HG02763 (cell line): Measurements from ENCODE around the gene SMIM9.
A peak's percentile ranks its signal among the peaks of the same experiment; 100 is the strongest.
"Not testable (repeated sequence)": the region's sequence is repeated elsewhere in the genome, so short reads cannot be mapped to it uniquely, and the experiment has no call there.

ENCODE experiments used
- ATAC-seq: cut with Tn5 transposase; IDR thresholded peaks from one replicate; pipeline ENCODE4 v1.9.1; 2021; ENCODE audit warnings: mild to moderate bottlenecking, moderate library complexity; ENCODE audit not compliant: unreplicated experiment

The SMIM9 gene

DNA sequence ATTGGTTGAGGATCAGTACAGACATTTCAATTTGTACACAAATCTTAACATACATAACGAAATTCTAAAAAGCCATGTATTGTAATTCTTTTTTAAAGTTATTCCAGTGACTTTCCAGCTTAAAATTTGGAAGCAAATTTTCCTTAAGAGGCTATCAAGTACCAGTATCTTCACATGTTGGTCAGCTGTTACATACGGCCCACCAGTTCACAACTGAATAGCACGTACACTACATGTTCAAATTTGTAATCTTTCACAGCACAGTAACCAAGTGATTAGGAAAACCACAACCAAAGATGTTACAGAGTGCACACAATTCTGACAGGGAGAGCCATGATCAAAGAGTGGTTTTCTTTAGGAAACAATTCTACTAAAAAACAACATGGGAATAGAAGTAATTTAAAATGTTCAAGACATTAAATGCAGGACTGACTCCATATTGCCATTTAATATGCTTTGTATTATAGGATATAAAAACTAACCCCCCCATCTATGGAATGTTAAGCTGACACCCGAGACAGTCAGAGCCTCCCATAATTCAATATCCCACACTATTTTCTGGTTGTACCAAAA, 18.1 kb downstream of the SMIM9 start:
- not testable (repeated sequence) for ATAC-seq

DNA sequence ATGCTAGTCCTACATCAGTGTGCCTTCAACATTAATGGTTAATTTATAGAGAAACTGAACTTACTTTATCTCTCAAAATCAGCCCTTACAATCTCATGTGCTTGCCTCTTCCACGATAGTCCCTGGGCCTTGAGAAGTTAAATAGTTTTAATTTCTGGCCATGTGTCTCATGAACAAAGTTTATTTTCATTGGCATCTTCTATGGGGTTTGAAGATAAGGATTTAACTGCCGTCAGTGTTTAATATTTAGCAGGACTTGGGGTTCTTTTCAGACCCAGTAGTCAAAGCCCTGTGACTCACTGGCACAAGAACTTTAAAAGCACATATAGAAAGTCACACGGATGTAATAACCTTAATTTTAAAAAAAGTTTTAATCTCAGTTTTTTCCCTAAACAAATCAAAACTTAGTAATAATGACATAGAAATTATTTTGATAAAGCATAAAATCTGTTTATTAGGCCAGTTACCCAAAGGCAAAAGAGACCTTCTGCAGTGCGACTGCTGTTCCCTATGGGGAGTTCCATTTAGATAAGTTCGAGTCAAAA, 19.1 kb downstream of the SMIM9 start:
- no peak for ATAC-seq

DNA sequence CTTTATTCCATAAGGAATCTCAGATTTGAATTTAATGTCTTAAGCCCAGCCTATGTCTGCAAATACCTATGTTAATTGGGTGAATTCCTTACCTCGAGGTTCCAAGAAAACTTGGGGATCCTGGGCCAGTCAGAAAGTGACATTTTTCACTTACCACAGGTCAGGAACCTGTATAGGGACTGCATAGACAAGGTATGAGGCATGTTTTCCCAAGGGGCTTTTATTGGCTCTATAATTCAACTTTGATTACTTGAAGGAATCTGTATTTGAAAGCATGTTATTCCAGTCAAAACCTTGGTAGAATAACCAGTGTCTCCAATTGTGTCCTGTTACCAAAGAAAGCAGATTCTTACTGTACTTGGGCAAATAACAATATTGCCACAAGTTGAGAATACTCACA, 20.7 kb downstream of the SMIM9 start:
- no peak for ATAC-seq

DNA sequence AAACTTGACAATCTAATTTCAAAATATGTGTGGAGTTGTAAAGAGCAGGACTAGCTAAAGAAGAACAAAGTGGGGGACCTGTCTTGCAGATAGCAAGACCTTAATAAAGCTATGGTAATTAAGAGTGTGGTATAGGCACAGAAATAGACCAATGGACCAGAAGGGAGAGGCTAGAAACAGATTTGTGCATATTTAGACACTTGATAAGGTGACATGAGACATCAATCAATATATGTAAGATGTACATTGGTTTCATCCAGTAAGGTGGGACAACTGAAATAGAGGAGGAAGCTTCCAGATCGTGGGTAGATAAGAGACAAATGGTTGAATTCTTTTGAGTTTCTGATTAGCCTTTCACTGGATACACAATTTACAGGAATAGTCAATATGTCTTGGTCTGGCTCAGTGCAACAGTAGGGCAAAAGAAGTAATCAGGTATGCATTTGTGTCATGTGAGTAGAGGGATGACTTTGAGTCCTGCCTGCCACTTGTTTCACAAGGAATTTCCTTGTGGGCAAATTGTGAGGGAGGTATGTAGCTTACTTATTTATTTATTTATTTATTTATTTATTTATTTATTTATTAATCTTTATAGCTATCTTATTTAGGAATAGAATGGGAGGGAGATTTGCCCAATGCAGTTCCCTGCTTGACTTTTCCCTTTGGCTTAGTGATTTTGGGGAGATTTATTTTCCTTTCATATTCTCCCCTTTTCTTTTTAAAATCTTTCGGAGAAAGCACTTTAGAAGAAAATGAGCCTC, 21.9 kb downstream of the SMIM9 start:
- ATAC-seq, result no peak

DNA sequence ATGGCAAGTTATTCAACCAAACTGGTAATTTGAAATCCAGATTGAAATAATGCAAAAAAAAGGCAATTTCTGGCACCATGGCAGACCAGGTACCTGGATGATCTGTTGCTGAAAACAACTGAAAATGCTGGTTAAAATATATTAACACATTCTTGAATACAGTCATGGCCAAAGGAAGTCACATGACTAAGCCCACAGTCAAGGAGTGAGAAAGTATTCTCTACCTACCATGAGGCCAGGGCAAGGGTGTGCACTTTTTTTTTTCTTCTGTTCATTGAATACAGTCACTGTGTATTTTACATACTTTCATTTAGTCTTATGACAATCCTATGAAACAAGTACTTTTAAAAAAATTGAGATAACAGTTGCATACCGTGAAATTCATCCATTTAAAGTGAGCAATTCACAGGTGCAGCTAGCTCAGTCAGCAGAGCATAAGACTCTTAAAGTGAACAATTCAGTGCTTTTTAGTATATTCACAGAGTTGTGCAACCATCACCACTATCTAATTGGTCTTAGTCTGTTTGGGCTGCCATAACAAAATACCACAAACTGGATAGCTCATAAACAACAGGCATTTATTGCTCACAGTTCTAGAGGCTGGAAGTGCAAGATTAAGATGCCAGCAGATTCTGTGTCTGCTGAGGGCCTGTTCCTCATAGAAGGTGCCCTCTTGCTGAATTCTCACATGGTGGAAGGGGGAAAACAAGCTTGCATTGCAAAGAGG, 24.4 kb downstream of the SMIM9 start:
- ATAC-seq, result no peak

DNA sequence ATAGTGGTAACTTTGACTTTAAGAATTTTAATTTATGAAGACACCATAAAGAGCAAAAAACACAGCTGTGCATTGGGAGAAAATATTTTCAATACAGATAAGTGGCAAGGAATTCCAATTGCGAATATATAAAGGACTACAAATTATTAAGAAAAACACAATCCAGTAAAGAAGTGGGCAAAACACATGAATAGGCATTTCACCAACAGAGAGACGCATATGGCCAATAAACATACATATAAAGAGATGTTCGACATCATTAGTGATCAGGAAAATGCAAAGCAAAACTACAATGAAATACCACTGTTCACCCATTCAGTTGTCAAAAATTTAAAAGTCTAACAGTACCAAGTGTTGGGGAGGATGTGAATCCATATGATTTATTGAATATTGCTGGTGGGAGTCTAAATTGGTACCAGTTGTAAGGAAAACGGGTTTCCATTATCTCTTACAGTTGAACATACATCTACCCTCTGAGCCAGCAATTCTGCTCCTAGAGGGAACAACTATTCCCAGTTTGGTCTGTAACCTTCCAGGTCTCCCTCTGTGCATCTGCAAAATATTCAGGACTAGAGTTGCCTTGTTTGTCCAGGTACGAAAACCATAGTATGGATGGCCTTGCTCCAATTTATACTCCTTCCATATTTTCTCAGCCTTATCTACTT, 27.5 kb downstream of the SMIM9 start:
- no peak for ATAC-seq

DNA sequence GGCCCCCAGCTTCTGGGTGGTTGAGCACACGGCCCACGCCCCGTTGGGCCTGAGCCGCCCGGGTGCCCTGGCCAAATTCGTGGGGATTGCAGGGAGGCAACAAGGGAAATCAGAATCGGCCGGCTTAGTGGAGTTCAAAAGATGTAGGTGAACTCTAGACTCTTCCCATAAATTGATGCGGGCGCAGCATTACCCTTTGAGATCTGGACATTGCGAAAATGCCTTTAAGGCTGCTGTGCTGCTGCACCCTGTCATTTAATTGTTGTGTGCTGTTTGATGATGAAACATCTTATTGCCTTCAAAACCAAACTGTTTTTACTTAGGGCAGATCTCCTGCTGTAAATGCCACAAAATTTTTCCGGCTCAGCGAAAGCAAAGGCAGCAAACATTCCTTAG, 28.8 kb downstream of the SMIM9 start:
- ATAC-seq, result no peak

DNA sequence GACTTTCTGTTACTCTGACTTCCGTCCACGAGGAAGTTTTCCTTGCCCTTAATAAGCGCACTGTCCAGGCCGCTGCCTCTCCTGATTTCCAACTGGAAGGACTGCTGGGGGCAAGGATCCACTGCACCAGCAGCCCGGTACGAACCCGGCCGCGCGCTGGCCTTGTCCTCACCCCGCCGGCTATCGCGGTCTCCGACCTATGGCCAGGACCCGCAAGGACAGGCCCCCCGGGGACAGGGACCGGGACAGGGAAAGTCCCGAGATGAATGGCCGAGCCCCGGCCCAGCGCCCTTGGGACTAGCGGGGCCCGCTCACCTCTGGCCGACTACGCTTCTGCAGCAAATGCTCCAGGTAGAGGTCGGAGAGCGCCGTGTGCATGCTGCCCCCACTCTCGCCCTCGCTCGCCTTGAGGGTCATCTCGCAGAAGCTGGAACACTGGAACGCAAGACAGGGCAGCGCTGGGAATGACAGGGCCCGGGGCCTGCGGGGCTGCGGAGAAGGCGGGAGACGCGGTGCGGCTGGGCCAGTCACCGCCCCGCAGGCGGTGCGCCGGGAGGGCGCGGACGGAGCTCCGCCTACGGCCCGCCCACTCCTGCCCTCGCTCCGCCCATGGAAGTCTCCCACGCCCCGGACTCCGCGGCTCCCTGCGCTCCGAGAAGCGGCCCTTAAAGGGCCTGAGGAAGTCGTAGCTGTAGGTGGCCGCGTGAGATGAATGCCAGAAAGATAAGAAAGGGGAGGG, 29.3 kb downstream of the SMIM9 start, which contains the start of gene MPP1:
Gene MPP1 (minus strand): TSS at position 529 of the 739 bp plus-strand sequence. CDS start 112 bp downstream, at position 417.
- ATAC-seq, result peak; percentile 91

DNA sequence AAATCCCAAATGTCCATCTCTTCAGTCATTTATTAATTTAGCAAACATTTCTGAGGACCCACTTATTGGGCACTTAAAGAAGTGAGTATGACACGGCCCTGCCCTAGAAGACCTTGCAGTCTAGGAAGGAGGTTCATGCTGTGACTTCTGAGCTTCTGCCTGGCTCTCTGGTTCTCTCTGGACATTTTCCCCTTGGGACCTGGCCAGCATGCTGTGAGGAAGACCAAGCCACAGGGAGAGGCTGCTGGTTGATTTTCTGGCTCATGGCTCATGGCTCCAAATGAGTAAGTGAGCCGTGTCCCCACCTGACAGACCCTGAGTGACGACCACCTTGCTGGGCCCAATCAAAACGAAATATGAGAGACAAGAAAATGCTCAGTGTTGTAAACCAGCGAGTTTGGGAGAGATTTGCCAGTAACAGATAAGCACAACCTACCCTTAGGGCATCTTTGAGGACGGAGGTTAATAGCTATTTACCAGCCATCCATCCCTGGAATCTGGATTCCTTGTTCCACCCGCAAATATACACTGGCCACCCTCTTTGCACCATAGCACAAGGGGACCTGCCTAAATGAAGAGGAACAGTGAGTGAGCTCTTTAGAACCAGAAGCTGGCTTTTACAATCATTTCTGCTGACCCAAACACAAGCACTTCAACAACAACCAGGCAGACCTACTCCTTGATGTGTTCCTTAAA, 30.1 kb downstream of the SMIM9 start:
- no peak for ATAC-seq

DNA sequence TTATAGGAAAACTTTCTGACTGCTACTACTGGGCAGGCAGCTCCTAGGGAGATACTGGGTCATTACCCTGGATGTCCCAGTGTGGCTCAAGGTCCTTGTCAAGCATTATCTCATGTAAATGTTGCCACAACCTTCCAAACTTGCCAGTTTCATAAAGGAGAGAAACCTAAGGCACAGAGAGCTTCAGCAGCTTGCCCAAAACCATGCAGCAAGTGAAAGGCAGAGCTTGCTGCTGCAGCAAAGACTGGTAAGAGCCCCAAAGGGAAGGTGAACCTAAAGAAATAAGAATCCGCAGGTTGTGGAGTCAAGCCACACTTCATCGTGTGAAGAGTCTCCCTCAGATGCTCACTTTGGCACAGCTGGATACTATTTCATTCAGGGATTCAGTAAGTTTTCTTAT, 31.5 kb downstream of the SMIM9 start:
- no peak for ATAC-seq

DNA sequence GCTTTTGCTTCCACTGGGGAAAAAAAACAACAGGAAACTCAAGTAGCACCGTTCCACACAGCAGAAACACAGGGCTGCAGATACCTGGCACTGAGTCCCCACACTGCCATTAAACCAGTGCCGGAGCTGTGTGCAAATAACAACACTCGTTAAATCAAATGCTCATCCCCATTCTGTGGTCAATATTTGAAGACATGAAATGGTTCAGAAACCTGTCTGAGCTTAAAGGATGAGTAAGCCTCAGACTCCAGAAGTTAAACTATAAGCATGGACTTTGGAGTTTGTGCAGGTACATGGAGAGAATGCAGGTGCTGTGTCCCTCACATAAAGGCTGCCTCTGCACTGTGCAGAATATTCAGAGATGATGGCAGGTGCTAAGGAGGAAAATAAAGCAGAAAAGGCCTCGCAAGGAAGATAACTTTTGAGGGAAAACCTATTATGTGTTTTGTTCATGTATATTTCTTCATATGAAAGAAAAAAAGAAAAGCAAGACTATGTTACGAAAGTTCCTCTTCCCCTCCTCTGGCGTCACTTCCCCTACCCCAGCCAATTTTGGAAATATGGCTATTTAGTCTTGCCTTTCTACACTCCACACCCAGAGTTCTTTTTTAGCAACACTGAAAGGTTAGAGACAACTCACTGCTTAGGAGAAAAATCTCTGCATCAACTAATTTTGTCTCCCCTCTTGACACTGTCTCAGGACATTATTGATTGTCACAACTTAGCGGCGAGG, 33.8 kb downstream of the SMIM9 start:
- no peak for ATAC-seq

DNA sequence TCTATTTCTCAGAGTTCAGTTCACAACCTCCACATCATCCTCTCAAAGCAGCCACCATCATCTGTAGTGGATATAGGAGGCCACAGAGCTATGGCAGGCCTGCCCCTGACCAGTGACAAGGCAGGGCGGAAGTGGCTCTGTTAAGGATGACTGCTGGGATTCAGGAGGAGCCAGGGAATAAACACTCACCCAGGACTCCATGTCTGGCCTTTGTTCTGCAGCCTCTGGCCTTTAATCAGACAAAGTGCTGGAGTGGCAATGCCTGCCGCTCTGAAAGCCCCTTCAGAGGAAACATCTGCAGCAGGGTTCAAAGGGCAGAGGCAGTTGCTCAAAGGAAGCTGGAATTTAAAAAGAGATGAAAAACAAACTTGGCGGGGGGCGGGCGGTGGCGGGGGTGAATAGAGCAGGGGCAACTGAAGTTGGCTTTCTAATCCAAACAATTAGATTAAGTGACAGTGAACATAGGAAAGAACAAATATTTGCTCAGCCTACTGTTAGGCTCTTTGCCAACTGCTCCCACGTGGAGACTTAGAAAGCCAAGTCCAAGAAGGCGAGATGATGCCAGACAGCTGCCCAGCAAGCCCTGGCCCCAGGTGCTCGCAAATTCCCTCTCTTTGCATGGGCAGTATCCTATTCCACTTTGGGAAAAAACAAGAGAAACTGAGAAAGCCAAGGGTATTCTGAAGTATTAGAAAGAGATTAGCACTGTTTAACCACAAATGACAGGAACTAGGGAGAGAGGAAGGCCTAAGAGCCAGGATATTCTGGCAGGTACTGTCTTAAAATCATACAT, 34.7 kb downstream of the SMIM9 start:
- ATAC-seq, result no peak

DNA sequence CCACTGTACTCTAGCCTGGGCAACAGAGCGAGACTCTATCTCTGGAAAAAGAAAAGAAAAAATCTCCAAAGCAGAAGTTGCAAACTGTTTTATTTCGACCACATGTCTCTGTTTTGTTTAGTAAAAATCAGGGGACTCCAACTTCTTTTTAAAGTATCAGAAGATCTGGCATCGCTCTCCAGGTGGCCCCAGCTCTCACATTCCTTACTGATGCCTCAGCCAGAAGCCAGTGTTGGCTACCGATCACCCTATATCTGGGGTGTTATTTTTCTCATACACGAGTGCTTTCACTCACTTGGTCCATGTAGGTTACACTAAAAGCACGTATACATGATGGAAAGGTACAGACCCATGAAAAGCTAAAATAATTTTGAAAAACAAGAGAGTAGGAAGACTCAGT, 37.5 kb downstream of the SMIM9 start:
- no peak for ATAC-seq

DNA sequence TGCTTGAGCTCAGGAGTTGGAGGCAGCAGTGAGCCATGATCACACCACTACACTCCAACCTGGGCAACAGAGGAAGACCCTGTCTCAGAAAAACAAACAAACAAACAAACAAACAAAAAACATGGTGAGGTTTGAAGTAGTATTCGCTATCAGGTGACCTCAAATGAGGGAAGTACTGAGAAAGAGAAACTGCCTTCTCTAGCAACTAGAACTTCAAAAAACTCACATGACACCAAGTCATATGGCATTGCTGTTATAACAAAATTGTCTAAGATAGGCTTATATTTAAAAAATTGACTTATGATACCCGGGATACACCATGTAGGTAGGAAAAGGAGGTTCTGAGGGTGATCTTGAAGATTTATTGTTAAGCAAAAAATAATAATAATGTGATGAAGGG, 39.4 kb downstream of the SMIM9 start:
- ATAC-seq, result no peak

DNA sequence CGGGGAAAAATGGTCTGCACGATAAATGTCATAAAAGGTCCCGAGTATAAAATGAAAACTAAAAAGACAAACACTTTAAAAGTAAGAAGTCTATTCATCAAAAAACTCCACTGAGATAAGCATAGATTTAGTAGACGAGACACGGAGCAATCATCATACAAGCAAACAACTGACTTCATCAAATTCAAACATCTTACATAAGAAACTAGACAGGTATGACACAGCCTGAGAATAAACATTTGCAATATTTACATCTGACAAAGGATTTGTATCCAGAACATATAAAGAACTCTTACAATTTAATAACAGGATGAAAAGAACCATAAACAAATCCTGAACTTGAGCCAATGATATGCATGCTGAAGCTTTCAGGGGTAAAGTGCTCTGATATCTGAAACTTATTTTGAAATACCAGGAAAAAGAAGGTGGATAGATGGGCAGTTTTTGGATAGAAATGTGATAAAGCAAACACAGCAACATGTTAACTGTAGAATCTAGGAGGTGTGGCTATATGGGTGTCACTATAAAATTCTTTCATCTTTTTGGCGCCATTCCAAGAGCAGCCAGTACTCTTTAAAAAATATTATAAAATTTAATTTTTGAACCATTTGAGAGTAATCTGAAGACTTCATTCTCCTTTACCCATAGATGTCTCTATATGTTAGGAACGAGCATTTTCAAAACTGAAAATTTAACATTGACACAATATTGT, 41.2 kb downstream of the SMIM9 start:
- ATAC-seq, result no peak

DNA sequence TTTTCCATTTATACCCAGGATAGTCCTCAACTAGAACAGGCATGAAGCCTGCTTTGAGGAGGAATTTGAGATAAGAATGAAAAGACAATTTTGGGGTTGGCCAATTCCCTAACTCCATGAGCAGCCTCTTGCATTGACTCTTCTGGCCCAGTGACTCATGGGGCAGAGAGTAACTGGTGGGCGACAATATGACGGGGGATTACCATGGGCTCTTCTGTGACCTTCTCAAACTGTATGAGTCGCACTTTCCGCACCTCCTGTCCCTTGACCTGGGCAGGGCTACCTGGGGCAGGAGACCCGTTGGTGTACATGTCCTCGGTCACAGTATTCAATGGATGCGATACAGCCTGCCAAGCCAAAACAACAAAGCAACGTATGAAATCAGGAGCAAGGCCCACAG, 42.5 kb downstream of the SMIM9 start:
- ATAC-seq, result no peak

DNA sequence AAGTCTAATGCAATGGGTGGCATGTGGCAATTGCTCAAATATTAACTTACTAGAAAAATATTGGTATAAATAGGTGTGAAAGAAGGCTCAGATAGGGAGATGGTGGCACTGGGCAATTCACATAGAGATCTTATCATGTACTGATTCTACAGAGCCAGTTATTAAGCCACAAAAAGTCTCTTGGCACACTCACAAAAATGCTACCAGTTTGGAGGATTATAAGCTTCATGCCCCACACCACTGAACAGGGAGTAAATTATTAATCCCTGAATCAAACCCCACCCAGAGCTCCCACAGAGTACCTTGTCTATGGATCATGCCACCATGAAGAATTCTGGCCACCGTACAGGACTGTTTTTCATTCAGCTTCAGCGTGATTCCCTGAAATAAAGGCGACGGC, 43.0 kb downstream of the SMIM9 start:
- ATAC-seq, result no peak

DNA sequence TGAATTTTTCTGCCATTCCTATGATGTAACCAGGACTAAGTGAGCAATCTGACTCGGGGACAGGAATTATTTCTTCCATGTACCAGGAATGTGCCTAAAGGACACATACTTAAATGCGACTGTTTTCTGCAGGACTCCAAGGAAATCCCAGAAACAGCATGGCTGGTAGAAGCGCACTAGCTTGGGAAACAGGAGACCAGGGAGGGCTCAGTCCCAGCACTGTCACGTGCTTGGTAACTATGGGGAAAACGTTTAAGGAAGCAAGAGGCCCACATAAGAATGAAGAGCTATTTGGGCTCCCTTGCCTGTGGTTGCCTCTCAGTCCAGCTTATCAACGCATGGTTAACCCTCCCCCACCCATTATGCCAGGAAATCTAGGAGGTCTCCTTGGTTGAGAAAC, 48.7 kb downstream of the SMIM9 start:
- ATAC-seq, result no peak
